Measurements from ENCODE around the gene FN1. TPM values are rescaled to one million over a fixed set of nuclear protein-coding genes. Genes with fewer than 3 reads are reported as not detected.

FN1 gene
- total RNA-seq, 1 donor from 2014 or later, result 52.0 TPM

GRCh38 chr2:215374642-215375466 lies 61.0 kb downstream of the FN1 start:
- Histone ChIP-seq H4K20me1 (ENCODE audit: low read depth) (no peaks in the 10 kb centered on the region), H2AFZ (replicated peaks) (no peak overlapping the region), H3K9ac (no peak overlapping the region), H3K9me3 (ENCODE audit: low read depth) (no peaks in the 10 kb centered on the region), H3K4me2 (no peak overlapping the region), H3K4me1 (no peaks in the 10 kb centered on the region), H3F3A (ENCODE audit: low read depth) (no peaks in the 10 kb centered on the region), H3K4me3 (no peak overlapping the region), H3K27ac (no peak overlapping the region), H3K36me3 (no peaks in the 10 kb centered on the region), H3K79me2 (ENCODE audit: low read depth) (no peaks in the 10 kb centered on the region), H3K27me3 (no peaks in the 10 kb centered on the region)
- no peak for TF ChIP-seq EZH2phosphoT487 (IDR thresholded peaks at IDR 0.05)
- TF ChIP-seq CTCF (IDR thresholded peaks at IDR 0.05), result no peak
- no peak for TF ChIP-seq EZH2 (IDR thresholded peaks at IDR 0.05)
- Mint-ChIP-seq H3K4me1 (no peaks in the 10 kb centered on the region), H3K36me3 (peaks cover 44% of the 10 kb centered on the region), H3K4me3 (no peak overlapping the region), H3K9me3 (no peaks in the 10 kb centered on the region), H3K27ac (no peak overlapping the region), H3K27me3 (ENCODE audit: insufficient read depth, low read depth) (no peaks in the 10 kb centered on the region)
- no peak for DNase-seq (ENCODE audit: low spot score)

- no peaks in the 10 kb centered on the region for H3K27me3 ChIP-seq
- Mint-ChIP-seq H3K4me1 (no peaks in the 10 kb centered on the region), H3K4me3 (no peak overlapping the region), H3K9me3 (no peaks in the 10 kb centered on the region), H3K36me3 (peaks cover 41% of the 10 kb centered on the region), H3K27ac (no peak overlapping the region), H3K27me3 (ENCODE audit: insufficient read depth, low read depth) (no peaks in the 10 kb centered on the region)
- no peak overlapping the region for H3K4me3 ChIP-seq
- no peaks in the 10 kb centered on the region for H3K79me2 ChIP-seq (ENCODE audit: low read depth)
- no peaks in the 10 kb centered on the region for H3K36me3 ChIP-seq
- H3F3A ChIP-seq (ENCODE audit: low read depth), result no peaks in the 10 kb centered on the region
- DNase-seq (ENCODE audit: low spot score), result no peak
- no peak for TF ChIP-seq CTCF (IDR thresholded peaks at IDR 0.05)
- no peak for TF ChIP-seq EZH2 (IDR thresholded peaks at IDR 0.05)
- no peak for TF ChIP-seq EZH2phosphoT487 (IDR thresholded peaks at IDR 0.05)
- no peak overlapping the region for H2AFZ ChIP-seq (replicated peaks)
- no peaks in the 10 kb centered on the region for H4K20me1 ChIP-seq (ENCODE audit: low read depth)
- H3K9ac ChIP-seq, result no peak overlapping the region
- H3K9me3 ChIP-seq (ENCODE audit: low read depth), result no peaks in the 10 kb centered on the region
- no peak overlapping the region for H3K4me2 ChIP-seq
- no peaks in the 10 kb centered on the region for H3K4me1 ChIP-seq
- H3K27ac ChIP-seq, result no peak overlapping the region
These were observed 61.9 kb downstream of the FN1 start for GRCh38 chr2:215374002-215374401.

- no peaks in the 10 kb centered on the region for H3K79me2 ChIP-seq (ENCODE audit: low read depth)
- H3F3A ChIP-seq (ENCODE audit: low read depth), result no peaks in the 10 kb centered on the region
- Mint-ChIP-seq H3K4me3 (no peak overlapping the region), H3K27me3 (ENCODE audit: insufficient read depth, low read depth) (no peaks in the 10 kb centered on the region), H3K27ac (no peak overlapping the region), H3K9me3 (no peaks in the 10 kb centered on the region), H3K4me1 (no peaks in the 10 kb centered on the region), H3K36me3 (peaks cover 38% of the 10 kb centered on the region)
- H3K36me3 ChIP-seq, result no peaks in the 10 kb centered on the region
- no peak overlapping the region for H3K4me3 ChIP-seq
- no peaks in the 10 kb centered on the region for H4K20me1 ChIP-seq (ENCODE audit: low read depth)
- TF ChIP-seq EZH2 (IDR thresholded peaks at IDR 0.05) (no peak), EZH2phosphoT487 (IDR thresholded peaks at IDR 0.05) (no peak), CTCF (IDR thresholded peaks at IDR 0.05) (no peak)
- no peaks in the 10 kb centered on the region for H3K9me3 ChIP-seq (ENCODE audit: low read depth)
- no peaks in the 10 kb centered on the region for H3K27me3 ChIP-seq
- no peak overlapping the region for H3K27ac ChIP-seq
- no peak overlapping the region for H3K4me2 ChIP-seq
- H2AFZ ChIP-seq (replicated peaks), result no peak overlapping the region
- DNase-seq (ENCODE audit: low spot score), result no peak
- no peak overlapping the region for H3K9ac ChIP-seq
- no peaks in the 10 kb centered on the region for H3K4me1 ChIP-seq
These were observed 62.8 kb downstream of the FN1 start for GRCh38 chr2:215372968-215373649.
